HG02759 (cell line): Measurements from ENCODE around the gene SLC25A48.

Experiments used
- ATAC-seq: cut with Tn5 transposase; IDR thresholded peaks from one replicate; pipeline ENCODE4 v1.9.1; 2021; ENCODE audit warnings: mild to moderate bottlenecking, moderate library complexity; ENCODE audit not compliant: unreplicated experiment

Gene SLC25A48

GRCh38 chr5:135834639-135835529, at the start of gene SLC25A48:
TSS of gene SLC25A48 (plus strand) at chr5:135834663. CDS start at chr5:135834848, 185 bp downstream.
- no peak for ATAC-seq

- ATAC-seq = no peak
Observed at GRCh38 chr5:135800656-135801055, 33.8 kb upstream of the SLC25A48 start.

DNA sequence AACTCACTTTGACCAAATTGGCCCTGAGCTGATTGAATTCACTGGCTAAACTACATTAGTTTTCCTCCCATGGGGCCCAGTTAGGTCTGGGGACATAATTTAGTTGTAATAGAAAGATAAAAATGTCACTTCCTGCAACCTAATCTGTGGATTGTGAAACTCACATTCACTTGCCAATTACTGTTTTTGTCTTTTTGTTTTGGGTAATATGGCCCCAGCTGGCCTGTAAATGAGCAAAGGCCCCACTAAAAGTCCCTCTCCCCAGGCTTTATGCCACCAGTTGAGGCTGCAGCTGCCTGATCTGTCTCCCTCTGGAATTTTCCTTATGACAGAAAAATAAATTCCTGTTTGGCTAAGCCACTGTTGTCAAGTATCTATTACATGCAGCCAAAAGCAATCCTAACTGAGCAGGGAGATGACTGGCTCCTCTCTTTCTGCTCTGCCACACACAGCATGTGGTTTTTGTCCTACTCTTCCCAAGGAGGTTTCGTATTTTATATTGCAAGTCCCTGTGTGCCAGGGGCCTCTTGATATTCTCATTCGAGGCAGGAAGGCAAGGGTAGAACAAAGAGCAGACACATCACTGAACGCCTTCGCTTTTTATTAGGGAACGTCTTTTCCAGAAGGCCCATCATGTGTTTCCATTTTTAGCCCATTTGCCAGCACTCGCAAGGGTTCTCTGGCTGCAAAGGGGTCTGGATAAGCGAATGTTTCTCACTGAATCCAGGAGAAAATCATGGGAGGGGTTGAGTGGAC, 24.1 kb upstream of the SLC25A48 start:
- no peak for ATAC-seq

DNA sequence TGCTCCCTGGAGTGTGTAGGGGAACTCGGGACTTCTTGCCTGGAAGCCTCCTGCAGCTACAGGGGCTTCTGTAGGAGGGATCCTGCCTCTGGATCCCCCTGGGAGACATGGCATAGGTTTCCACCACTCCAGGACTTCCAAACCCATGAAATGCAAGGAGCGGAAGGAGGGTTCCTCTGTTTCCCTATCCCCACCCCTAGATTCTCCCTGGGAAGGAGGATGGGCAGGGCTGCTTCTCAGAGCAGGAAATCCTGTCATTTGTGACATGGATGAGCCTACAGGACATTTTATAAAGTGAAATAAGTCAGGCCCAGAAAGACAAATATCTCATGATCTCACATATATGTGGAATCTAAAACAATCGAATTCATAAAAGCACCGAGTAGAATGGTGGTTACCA, 23.5 kb upstream of the SLC25A48 start:
- ATAC-seq = no peak

DNA sequence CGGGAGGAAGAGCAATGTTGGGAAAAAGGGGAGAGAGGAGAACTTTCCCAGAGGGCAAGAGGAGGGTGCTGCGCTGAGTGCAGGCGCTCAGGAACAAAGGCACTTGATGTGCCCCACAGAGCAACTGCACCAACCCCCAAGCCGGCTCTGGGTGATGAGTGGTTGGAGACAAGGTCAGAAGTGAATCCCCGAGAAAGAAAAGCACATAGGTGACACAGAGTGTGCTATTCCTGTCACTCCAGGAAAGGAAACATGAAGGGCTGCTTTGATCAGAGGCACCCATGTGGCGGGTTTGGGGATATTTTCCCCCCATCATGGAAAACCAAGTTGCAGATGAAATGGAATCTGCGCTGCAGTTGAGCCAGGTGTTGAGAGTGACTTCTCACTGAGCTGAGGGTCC, 20.7 kb upstream of the SLC25A48 start:
- no peak for ATAC-seq

DNA sequence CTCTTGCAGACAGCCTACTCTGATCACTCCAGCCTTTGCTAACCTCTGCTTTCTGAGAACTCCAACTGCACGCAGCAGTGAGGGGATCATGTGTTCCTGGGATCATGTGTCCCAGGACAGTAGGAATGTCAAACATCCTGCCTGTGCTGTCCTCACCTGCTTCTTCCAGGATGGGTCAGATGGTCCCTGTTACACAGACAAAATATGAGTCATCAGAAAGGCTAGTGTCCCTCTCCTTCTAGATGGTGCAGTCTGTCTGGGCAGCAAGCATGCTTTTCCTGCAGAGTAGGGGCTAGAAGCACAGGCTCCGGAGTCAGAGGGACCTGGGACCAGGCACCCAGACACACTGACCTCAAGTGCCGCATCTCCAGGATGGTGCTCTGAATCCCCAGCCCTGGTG, 20.1 kb upstream of the SLC25A48 start:
- no peak for ATAC-seq

- no peak for ATAC-seq
Observed at GRCh38 chr5:135814812-135815211, 19.7 kb upstream of the SLC25A48 start.

- no peak for ATAC-seq
Observed at GRCh38 chr5:135821061-135821801, 13.2 kb upstream of the SLC25A48 start.

- no peak for ATAC-seq
Observed at GRCh38 chr5:135821802-135822201, 12.7 kb upstream of the SLC25A48 start.

GRCh38 chr5:135822286-135822685, 12.2 kb upstream of the SLC25A48 start:
- ATAC-seq = no peak

- no peak for ATAC-seq
Observed at GRCh38 chr5:135822959-135823358, 11.5 kb upstream of the SLC25A48 start.

DNA sequence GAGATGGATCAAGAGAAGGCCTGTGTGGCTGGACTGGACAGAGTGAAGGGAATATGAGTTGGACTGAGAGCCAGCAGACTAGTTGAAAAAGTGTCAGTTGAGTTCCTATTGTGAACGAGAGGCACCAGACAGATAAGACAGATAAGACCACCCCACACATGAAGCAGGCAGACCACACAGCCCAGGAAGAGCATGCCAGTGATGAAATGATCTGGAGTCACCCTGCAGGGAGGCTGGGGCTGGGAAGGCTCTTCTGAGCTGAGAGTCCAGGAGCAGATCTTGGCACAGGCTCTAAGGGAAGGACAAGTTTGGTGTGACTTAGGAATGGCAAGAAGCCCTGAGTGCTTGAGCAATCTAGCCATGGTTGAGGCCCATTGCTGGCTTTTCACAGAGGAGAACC, 10.6 kb upstream of the SLC25A48 start:
- no peak for ATAC-seq

DNA sequence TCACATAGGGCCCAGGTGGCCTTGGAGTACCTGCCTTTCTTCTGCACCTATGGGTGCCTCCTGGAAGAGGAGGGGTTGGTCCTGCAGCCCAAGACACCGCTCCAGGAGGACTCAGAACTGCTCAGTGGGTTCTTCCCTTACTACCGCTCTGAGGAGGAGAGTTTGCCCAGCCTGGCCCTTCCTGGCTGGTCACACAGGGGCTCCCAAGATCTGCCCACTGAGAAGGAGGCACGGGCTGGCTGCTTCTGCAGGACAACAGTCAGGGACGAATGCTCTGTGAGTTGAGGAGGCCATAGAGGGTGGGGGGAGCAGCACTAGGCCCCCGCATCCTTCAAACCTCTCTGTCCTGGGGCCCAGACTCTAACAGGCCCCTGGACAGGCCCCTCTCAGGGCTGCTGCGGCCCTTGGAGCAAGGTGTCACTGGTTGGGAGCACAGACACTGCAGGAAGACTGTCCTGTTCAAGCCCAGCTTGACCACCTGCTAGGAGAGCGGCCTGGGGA, 9.9 kb upstream of the SLC25A48 start:
- ATAC-seq = no peak

DNA sequence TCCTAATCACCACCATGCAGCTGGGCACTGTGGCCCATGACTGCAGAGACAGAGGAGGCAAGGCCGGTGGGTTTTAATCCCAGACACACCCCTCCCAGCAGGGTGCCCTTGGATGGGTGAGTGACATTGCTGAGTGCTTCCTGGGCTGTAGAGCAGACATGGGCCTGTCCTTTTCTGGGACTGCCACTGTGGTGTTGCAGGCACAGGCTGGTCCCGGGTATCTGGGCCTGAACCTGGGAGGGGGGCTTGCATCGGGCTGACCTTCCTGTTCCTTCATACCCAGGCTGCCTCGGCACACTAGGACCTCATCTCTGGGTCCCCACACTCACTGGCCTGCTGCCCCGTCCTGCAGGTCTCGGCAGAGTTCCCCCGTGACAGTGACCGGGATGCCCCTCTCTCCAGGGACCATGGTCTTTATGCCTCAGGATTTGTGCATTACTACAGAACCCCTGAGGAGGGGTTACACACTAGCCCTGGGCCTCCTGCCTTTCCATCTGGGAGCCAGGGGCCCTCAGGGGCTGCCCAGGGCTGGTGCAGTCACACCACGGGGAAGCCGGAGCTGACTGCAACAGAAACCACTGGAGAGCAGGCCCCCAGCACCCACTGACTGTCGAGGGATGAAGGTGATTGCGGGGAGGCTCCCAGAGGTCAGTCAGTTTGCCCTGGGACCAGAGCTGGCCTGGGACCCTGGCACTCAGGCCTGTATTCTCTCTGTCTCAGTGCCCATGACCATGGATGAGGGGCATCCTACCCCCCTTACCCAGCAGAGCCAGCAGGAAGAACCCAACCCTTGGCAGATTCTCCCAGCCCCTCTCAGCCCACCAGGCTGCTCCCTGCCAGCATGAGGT, 8.9 kb upstream of the SLC25A48 start:
- no peak for ATAC-seq

DNA sequence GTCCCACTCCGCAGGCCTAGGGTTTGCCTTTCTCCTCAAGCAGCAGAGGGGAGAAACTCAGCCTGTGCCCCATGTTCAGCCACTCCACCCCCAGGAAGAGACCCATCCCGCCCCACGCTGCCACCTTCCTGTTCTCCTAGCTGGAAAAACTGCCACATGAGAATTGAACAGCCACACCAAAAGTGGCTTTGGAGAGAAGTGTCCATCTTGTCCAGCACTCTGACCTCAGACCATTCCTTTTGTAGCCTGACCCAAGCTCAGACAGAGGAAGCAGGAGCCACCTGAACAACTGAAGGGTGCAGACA, 8.3 kb upstream of the SLC25A48 start:
- ATAC-seq = no peak

DNA sequence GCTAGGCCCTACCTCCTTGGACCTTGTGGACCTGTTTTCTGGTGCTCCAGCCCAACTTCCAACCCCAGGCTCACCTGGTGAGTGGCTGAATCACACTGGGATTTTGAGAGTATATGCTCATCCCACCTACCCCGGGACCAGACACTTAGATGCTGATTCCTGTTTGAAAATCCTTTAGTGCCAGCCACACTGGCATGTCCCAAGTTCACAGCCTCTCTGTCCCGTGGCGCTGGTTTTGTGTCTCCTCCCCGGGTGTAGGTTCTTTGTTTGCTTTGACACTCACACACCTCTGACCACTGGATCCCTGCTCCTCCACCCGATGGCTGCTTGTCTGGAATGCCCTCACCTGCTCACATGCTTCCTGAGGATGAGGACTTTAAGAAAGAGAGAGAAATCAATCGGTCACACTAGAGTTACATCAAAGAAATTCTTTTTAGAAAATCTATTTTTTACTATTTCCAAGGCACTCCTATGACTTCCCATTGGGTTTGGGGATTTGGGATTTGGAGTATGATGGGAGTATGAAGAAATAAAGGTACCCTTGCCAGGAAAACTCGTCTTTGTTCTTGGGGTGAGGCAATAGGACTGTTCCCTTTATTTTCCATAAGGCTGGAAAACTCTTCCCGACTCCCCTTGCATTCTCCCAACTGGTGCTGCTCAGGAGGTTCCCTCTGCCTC, 7.3 kb upstream of the SLC25A48 start:
- ATAC-seq = no peak

DNA sequence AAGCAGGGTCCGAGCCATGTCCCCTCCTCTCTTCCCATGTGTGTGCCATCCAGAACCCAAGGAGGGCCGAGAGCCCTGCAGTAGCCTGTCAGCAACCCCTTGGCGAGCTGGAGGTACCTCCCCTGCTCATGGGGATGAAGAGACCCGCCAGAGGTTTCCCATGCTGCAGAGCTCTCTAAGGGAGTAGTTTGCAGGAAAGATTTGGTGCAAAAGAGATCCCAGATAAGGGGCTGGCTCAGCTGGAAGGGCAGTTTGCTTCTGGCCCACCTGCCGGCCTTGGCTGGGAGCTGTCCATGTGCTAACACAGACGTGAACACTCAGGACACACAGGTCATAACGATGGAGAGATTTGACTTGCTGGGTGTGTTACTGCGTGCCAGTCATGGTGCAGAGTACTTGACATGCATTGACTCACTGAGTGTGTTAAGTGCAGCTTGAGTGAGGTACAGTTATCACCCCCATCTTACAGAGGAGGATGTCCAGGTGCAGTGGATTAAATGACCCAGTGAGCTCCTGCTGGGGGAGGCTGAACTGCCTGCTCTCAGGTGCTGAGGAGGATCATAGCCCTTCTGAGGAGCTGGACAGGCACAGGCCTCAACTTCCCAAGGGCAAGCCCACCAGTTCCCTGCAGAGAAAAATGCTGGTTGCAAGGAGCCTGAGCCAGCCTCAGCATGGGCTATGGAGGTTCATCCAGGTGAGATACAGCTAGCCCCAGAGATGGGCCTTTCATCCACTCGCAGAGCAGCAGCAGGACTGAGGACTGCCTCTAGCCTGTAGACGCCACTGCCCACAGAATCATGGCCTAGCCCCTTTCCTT, 6.3 kb upstream of the SLC25A48 start:
- ATAC-seq = no peak

GRCh38 chr5:135828782-135829127, 5.7 kb upstream of the SLC25A48 start:
- ATAC-seq = no peak

GRCh38 chr5:135829179-135829578, 5.3 kb upstream of the SLC25A48 start:
- ATAC-seq = no peak
